Naive thymus-derived CD4-positive, alpha-beta T cell (primary cell): ENCODE results near the gene FBLN1. TPM values are rescaled to one million over a fixed set of nuclear protein-coding genes. Genes with fewer than 3 reads are reported as not detected.

ENCODE experiments used
- ATAC-seq: fragments of 150-1000 bp; cut with Tn5 transposase; 2 replicates; pipeline ENCODE4 v1.10.0; 2021; ENCODE audit warnings: mild to moderate bottlenecking, moderate library complexity
- CTCF ChIA-PET: fragments of 350-600 bp; sonication (Branson Sonifier 250); formaldehyde crosslinking; loops from one replicate; lab custom pipeline; 2021; ENCODE audit warnings: antibody characterized with exemption; lab: Charles Lee
- POLR2A ChIA-PET: fragments of 350-600 bp; sonication (Branson Sonifier 250); formaldehyde crosslinking; loops from one replicate; lab custom pipeline; 2021; ENCODE audit warnings: antibody characterized with exemption, inconsistent platforms; lab: Charles Lee
- DNase-seq, 9 donors: peaks; one replicate each; pipeline versions ENCODE4 v3.0.0 to v3.0.0-alpha.2; 2020 to 2022; ENCODE audit warnings: mixed read lengths in 1 of 9
- H3K27ac ChIP-seq: one replicate; pipeline ENCODE4 v1.7.0; 2013; ENCODE audit warnings: mild to moderate bottlenecking, low read depth, low read length, moderate library complexity
- H3K27me3 ChIP-seq, 2 donors: one replicate each; pipeline ENCODE4 v1.7.0; 2013; ENCODE audit warnings: low read length in 2 of 2, mild to moderate bottlenecking in 2 of 2, moderate library complexity in 2 of 2; ENCODE audit not compliant: control insufficient read depth in 2 of 2, insufficient read depth in 2 of 2
- H3K36me3 ChIP-seq, 3 experiments: 1 replicate in 2 of 3; 2 replicates in 1 of 3; pipeline ENCODE4 v1.7.0; 2013; ENCODE audit warnings: low read length in 3 of 3, mild to moderate bottlenecking in 3 of 3, moderate library complexity in 1 of 3; ENCODE audit not compliant: insufficient read depth in 3 of 3, control insufficient read depth in 2 of 3
- H3K4me1 ChIP-seq, 2 donors: one replicate each; pipeline ENCODE4 v1.7.0; 2013; ENCODE audit warnings: low read length in 2 of 2, mild to moderate bottlenecking in 2 of 2, moderate library complexity in 1 of 2; ENCODE audit not compliant: control insufficient read depth in 2 of 2, insufficient read depth in 2 of 2
- H3K4me3 ChIP-seq: 2 replicates; pipeline ENCODE4 v1.7.0; 2013; ENCODE audit warnings: mild to moderate bottlenecking, low read length
- H3K9me3 ChIP-seq, 3 experiments: 1 replicate in 2 of 3; 2 replicates in 1 of 3; pipeline ENCODE4 v1.7.0; 2013; ENCODE audit warnings: low read length in 3 of 3; ENCODE audit not compliant: control insufficient read depth in 2 of 3
- H3K27ac Mint-ChIP-seq, 9 donors: one replicate each; pipeline ENCODE4 v1.8.0; 2020 to 2022; ENCODE audit warnings: mixed read lengths in 9 of 9, mild to moderate bottlenecking in 8 of 9, moderate library complexity in 5 of 9, inconsistent platforms in 2 of 9
- H3K27me3 Mint-ChIP-seq, 5 donors: one replicate each; pipeline ENCODE4 v1.8.0; 2021 to 2022; ENCODE audit warnings: mixed read lengths in 5 of 5, mild to moderate bottlenecking in 1 of 5
- H3K36me3 Mint-ChIP-seq, 5 donors: one replicate each; pipeline ENCODE4 v1.8.0; 2020 to 2022; ENCODE audit warnings: mixed read lengths in 5 of 5, mild to moderate bottlenecking in 3 of 5, inconsistent platforms in 1 of 5
- H3K4me1 Mint-ChIP-seq, 7 donors: one replicate each; pipeline ENCODE4 v1.8.0; 2020 to 2022; ENCODE audit warnings: mixed read lengths in 7 of 7, mild to moderate bottlenecking in 3 of 7, inconsistent platforms in 1 of 7
- H3K4me3 Mint-ChIP-seq, 10 donors: one replicate each; pipeline ENCODE4 v1.8.0; 2020 to 2022; ENCODE audit warnings: mild to moderate bottlenecking in 10 of 10, mixed read lengths in 10 of 10, moderate library complexity in 6 of 10, inconsistent platforms in 2 of 10
- H3K9me3 Mint-ChIP-seq, 11 donors: one replicate each; pipeline ENCODE4 v1.8.0; 2020 to 2022; ENCODE audit warnings: mixed read lengths in 11 of 11, mild to moderate bottlenecking in 4 of 11, inconsistent platforms in 1 of 11, moderate library complexity in 1 of 11
- intact Hi-C, 2 donors: fragments of 100-400 bp; cut with micrococcal nuclease; formaldehyde crosslinking; loops; one replicate each; pipeline ENCODE4 v1.15.1; 2023
- polyA plus RNA-seq, 2 donors: library from polyadenylated mRNA; unstranded; fragments of 300-500 nt; fragmentation: Illumina TruSeq; gene quantifications; one replicate each; pipeline ENCODE4 v1.2.3, GENCODE V29; 2021
- total RNA-seq, 6 experiments: library from RNA in 5 of 6; stranded (reverse) in 5 of 6; gene quantifications; 1 replicate in 5 of 6; 2 replicates in 1 of 6; pipeline ENCODE4 v1.2.3 and lab custom pipeline; 2021 to 2026

FBLN1 gene
- total and polyA plus RNA-seq, 7 experiments from 2014 or later, result 0.11 to 1.1 TPM; not detected in 5

GRCh38 chr22:45468872-45469271, 33.8 kb upstream of the FBLN1 start:
- Mint-ChIP-seq H3K4me1 (no peaks in the 10 kb centered on the region), H3K4me3 (no peak overlapping the region), H3K36me3 (peaks cover 0 to 4% (median 0%) of the 10 kb centered on the region in 5 donors), H3K27me3 (peaks cover 0 to 12% (median 6%) of the 10 kb centered on the region in 5 donors), H3K27ac (no peak overlapping the region), H3K9me3 (peaks cover 0 to 21% (median 6%) of the 10 kb centered on the region in 11 donors)
- CTCF ChIA-PET, result no interaction called here
- intact Hi-C loops, result no loop called here
- DNase-seq, result no peak
- H3K4me1 ChIP-seq, result no peaks in the 10 kb centered on the region
- no peak for ATAC-seq
- no peaks in the 10 kb centered on the region for H3K27me3 ChIP-seq
- no peak overlapping the region for H3K4me3 ChIP-seq
- no peaks in the 10 kb centered on the region for H3K36me3 ChIP-seq
- no peak overlapping the region for H3K27ac ChIP-seq
- no peaks in the 10 kb centered on the region for H3K9me3 ChIP-seq
- POLR2A ChIA-PET, result no interaction called here

- Mint-ChIP-seq H3K4me3 (no peak overlapping the region), H3K4me1 (no peaks in the 10 kb centered on the region), H3K27ac (no peak overlapping the region), H3K27me3 (peaks cover 0 to 6% (median 5%) of the 10 kb centered on the region in 5 donors), H3K36me3 (peaks cover 0 to 3% (median 0%) of the 10 kb centered on the region in 5 donors), H3K9me3 (peaks cover 0 to 15% (median 5%) of the 10 kb centered on the region in 11 donors)
- H3K36me3 ChIP-seq, result no peaks in the 10 kb centered on the region
- DNase-seq (no peak), ATAC-seq (no peak)
- H3K4me1 ChIP-seq, result no peaks in the 10 kb centered on the region
- no peaks in the 10 kb centered on the region for H3K27me3 ChIP-seq
- ChIA-PET CTCF (no interaction called here), POLR2A (no interaction called here)
- intact Hi-C loops, result no loop called here
- no peak overlapping the region for H3K27ac ChIP-seq
- no peak overlapping the region for H3K4me3 ChIP-seq
- no peaks in the 10 kb centered on the region for H3K9me3 ChIP-seq
These were observed 33.2 kb upstream of the FBLN1 start for GRCh38 chr22:45469281-45470073.

- no peaks in the 10 kb centered on the region for H3K9me3 ChIP-seq
- H3K4me1 ChIP-seq, result no peaks in the 10 kb centered on the region
- no peaks in the 10 kb centered on the region for H3K36me3 ChIP-seq
- Mint-ChIP-seq H3K4me1 (peaks cover 0 to 2% (median 0%) of the 10 kb centered on the region in 7 donors), H3K36me3 (peaks cover 0 to 3% (median 0%) of the 10 kb centered on the region in 5 donors), H3K4me3 (no peak overlapping the region), H3K9me3 (peaks cover 0 to 15% (median 5%) of the 10 kb centered on the region in 11 donors), H3K27me3 (peaks cover 0 to 9% (median 0%) of the 10 kb centered on the region in 5 donors), H3K27ac (no peak overlapping the region)
- no peaks in the 10 kb centered on the region for H3K27me3 ChIP-seq
- DNase-seq (no peak), ATAC-seq (no peak)
- CTCF ChIA-PET, result interaction anchor here (0.9 kb wide), 1 partner anchor 1405 kb away, joined by 3 read pairs; no protein-coding TSS in a partner anchor
- POLR2A ChIA-PET, result no interaction called here
- H3K4me3 ChIP-seq, result no peak overlapping the region
- intact Hi-C loops, result no loop called here
- no peak overlapping the region for H3K27ac ChIP-seq
These were observed 31.8 kb upstream of the FBLN1 start for GRCh38 chr22:45470871-45471270.

GRCh38 chr22:45472426-45472825, 30.3 kb upstream of the FBLN1 start:
- ChIA-PET POLR2A (no interaction called here), CTCF (interaction anchor here (0.5 kb wide), 1 partner anchor 222 kb away, joined by 3 read pairs; no protein-coding TSS in a partner anchor)
- ATAC-seq (no peak), DNase-seq (no peak)
- Histone ChIP-seq H3K36me3 (no peaks in the 10 kb centered on the region), H3K27ac (no peak overlapping the region), H3K4me1 (no peaks in the 10 kb centered on the region), H3K27me3 (peaks cover 0 to 5% of the 10 kb centered on the region in 2 donors), H3K9me3 (no peaks in the 10 kb centered on the region), H3K4me3 (no peak overlapping the region)
- Mint-ChIP-seq H3K9me3 (peaks cover 0 to 10% (median 3%) of the 10 kb centered on the region in 11 donors), H3K27me3 (peaks cover 0 to 15% (median 3%) of the 10 kb centered on the region in 5 donors), H3K27ac (no peak overlapping the region), H3K4me3 (no peak overlapping the region), H3K4me1 (peaks cover 0 to 2% (median 0%) of the 10 kb centered on the region in 7 donors), H3K36me3 (peaks cover 0 to 3% (median 0%) of the 10 kb centered on the region in 5 donors)
- intact Hi-C loops, result no loop called here

- H3K36me3 Mint-ChIP-seq, result no peaks in the 10 kb centered on the region
- ChIA-PET POLR2A (interaction anchor here (0.6 kb wide), 1 partner anchor 1100 kb away, joined by 4 read pairs; no protein-coding TSS in a partner anchor), CTCF (interaction anchor here (1.1 kb wide), 1 partner anchor 12 kb away, joined by 3 read pairs; no protein-coding TSS in a partner anchor)
- peaks cover 0 to 2% (median 0%) of the 10 kb centered on the region in 11 donors for H3K9me3 Mint-ChIP-seq
- Histone ChIP-seq H3K27ac (no peak overlapping the region), H3K9me3 (no peaks in the 10 kb centered on the region), H3K4me3 (no peak overlapping the region), H3K36me3 (no peaks in the 10 kb centered on the region), H3K27me3 (peaks cover 0 to 6% of the 10 kb centered on the region in 2 donors), H3K4me1 (no peaks in the 10 kb centered on the region)
- intact Hi-C loops, result no loop called here
- DNase-seq (no peak), ATAC-seq (no peak)
- H3K27me3 Mint-ChIP-seq, result peaks cover 0 to 19% (median 5%) of the 10 kb centered on the region in 5 donors
- H3K4me3 Mint-ChIP-seq, result no peak overlapping the region
- H3K27ac Mint-ChIP-seq, result no peak overlapping the region
- peaks cover 0 to 2% (median 0%) of the 10 kb centered on the region in 7 donors for H3K4me1 Mint-ChIP-seq
These were observed 29.0 kb upstream of the FBLN1 start for GRCh38 chr22:45473626-45474237.

GRCh38 chr22:45475063-45475747, 27.5 kb upstream of the FBLN1 start:
- Histone ChIP-seq H3K27ac (no peak overlapping the region), H3K4me3 (no peak overlapping the region), H3K36me3 (no peaks in the 10 kb centered on the region), H3K9me3 (no peaks in the 10 kb centered on the region), H3K4me1 (no peaks in the 10 kb centered on the region), H3K27me3 (peaks cover 0 to 6% of the 10 kb centered on the region in 2 donors)
- H3K4me3 Mint-ChIP-seq, result no peak overlapping the region
- ChIA-PET POLR2A (no interaction called here), CTCF (no interaction called here)
- ATAC-seq (no peak), DNase-seq (no peak)
- peaks cover 0 to 19% (median 5%) of the 10 kb centered on the region in 5 donors for H3K27me3 Mint-ChIP-seq
- peaks cover 0 to under 1% (median 0%) of the 10 kb centered on the region in 11 donors for H3K9me3 Mint-ChIP-seq
- no peak overlapping the region for H3K27ac Mint-ChIP-seq
- H3K36me3 Mint-ChIP-seq, result no peaks in the 10 kb centered on the region
- peaks cover 0 to 2% (median 0%) of the 10 kb centered on the region in 7 donors for H3K4me1 Mint-ChIP-seq
- intact Hi-C loops, result no loop called here
